Measurements from ENCODE around the gene PGA4.
"Not testable (repeated sequence)": the region's sequence is repeated elsewhere in the genome, so short reads cannot be mapped to it uniquely, and the experiment has no call there.

The PGA4 gene

DNA sequence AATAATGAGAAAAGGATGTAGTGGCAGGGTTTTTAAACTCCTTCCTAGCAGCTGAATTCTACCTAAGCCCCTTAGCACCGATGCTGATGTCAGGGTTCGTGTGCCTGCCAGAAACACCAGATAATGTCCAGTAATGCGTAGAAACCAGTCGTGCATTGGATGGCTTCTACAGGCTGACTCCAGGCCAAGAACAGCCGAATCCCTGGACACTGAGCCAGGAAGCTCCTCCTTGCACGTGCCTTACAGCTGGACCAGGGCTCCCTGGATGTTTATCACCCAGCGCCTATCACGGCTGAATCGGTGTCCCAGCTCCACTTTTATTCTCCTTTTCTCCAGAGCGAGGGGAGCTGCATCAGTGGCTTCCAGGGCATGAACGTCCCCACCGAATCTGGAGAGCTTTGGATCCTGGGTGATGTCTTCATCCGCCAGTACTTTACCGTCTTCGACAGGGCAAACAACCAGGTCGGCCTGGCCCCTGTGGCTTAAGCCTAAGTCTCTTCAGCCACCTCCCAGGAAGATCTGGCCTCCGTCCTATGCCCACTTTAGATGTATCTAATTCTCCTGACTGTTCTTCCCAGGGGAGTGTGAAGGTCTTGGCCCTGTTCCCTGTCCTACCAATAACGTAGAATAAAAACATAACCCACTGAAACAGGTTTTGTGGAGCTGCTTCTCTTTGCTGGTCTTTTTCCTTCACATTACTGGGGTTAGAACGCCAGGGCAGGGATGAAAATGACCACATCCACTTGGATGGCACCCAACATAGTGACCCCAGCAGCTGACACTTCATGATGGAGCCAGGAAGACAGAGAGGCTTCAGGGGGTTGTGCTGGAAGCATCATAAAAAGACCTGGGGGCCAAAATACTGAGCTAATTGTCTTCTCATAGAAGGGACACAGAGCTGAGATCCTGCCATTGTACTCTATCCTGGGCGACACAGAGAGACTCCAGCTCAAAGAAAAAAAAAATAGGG, 28.9 kb downstream of the PGA4 start:
- DNase-seq = not testable (repeated sequence)

DNA sequence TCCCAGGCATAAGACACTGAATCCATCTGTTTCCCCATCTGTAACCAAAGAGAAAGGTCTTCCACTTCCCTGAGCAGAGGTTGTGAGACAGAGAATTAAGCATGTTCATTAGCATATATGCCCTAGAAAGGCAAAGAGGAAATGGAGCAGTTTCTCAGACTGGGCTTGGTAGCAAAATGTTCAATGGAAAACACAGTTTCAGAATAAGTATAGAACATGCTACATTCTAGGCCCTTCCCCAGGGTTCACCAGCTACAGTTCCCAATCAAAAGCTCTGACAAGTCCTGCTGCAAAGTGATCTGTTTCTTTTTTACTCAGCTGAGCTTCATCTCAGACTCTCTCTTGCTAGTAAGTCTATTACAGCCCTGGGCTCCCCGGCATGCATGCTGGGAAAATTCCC, 30.2 kb downstream of the PGA4 start:
- not testable (repeated sequence) for DNase-seq

DNA sequence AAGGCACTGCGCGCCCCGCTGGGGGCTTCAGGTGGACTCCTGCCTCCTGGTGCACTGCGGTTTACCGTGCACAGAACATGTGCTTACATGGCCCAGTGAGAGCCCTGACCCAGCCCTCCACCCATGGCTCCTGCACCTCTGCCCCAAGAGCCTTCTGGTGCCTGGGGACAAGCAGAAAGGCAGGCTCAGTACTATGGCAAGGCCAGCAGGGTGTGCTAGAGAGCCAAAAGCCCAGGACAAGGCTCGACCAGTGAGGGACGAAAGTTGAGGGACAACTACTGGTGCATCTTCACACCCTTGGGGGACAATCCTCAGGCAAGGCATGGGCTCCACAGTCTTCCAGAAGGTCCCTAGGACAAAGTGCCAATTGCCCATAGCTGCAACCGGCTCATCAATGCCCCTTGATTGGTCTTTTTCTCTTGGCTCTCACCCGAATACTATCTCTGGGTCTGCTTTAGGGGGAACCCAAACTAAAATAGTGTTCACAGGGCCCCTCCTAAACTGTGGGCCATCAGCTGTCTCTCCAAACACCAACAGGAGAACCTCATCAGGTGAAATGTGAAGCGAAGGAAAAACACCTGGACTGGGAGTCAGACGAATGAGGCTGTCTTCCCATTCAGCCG, 32.4 kb downstream of the PGA4 start:
- DNase-seq = peak in 10 of 14 donors; percentile 5 to 46 (median 20)

DNA sequence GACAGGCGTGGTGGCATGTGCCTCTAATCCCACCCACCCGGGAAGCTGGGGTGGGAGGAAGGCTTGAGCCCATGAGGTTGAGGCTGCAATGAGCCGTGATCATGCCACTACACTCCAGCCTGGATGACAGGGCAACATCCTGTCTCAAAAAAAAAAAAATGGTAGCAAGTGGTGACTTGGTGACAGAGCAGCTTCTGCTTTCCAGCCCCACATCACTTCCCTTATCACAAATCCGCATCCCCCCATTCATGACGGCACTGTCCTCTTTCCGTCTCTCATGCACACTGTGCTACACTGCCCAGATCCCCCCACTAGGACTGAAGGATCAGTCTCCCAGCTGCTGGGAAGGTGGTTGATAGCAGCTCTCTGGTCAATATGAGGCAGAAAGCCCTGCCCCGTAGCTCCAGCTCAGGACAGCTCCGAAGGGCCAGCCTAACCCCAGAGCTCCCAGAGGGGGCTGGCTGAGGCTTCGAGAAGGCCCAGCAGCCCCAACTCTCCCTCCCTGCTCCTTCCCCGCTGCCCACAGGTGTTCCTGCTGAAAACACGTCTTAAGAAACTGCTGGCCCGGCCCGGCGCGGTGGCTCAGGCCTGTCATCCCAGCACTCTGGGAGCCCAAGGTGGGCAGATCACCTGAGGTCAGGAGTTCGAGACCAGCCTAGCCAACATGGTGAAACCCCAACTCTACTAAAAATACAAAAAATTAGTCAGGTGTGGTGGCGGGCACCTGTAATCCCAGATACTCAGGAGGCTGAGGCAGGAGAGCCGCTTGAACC, 34.7 kb downstream of the PGA4 start:
- DNase-seq = no peak

DNA sequence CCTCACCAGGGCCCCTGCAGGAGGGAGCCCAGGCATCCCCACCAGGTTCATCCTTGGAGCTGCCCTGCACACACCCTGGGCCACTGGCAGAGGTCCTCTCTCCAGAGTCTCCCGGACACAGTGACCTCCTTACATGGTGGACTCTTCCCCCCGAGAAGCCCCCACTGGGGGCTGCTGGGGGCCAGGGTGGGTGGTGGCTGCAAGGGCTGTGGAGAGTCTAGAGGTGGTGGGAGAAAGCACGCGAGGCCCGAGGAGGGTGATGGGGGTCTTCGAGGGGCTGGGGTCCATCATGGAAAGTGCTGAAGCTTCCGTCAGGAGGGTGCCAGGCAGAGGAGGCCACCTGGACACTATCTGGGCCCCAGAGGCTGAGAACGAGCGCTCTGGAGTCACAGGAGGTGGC, 36.4 kb downstream of the PGA4 start:
- DNase-seq = no peak

DNA sequence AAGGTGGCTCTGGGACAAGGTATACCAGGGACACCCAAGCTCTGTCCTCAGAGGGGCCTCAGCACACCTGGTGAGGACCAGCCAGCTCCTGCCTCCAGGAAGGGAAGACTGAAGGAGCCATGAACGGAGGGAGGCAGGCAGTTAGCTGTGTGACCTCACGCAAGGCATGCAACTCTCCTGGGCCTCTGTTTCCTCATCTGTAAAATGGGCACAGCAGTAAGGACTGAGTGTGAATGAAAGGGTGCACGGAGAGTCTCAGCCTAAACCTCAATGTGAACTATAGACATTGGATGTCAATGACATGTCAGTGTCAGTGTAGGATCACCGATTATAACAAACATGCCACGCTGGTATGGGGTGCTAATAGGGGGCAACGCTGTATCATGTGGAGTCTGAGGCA, 37.2 kb downstream of the PGA4 start:
- DNase-seq = no peak

DNA sequence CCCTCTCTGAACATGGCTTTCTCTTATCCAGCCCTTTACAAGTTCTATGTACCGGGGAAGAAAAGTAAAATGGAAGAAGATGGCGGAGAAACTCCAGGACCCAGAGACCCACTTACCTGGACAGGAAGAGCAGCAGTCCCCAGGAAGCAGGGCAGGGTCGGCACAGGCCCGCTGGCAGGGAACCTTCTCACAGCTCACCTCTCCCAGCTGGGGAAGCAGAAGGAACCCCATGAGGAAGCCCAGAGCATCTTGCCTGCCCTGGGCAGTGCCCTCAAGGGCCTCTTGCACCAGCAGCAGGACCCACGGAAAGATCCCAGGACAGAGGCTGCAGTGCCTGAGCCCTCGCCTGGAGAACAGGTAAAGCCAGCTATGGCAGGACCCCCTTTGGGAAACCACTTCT, 42.2 kb downstream of the PGA4 start:
- DNase-seq = no peak

DNA sequence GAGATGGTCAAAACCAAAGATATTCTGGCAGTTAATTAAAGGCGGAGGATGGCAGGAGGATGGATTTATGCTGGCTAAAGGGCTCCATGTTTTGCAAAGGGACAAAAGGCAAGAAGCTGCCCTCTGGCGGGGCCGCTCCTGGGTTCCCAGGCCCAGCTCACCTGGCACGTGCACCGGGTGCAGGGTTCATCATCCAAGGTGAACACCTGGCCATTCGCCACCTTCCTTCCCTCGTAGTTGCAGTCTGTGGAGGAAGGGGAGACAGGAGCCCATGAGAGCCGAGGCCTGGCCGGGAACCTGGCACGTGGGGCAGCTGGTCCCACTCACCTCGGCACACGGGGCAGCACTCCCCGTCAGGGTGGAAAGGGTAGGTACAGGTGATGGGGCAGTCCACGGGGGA, 42.6 kb downstream of the PGA4 start:
- no peak for DNase-seq

DNA sequence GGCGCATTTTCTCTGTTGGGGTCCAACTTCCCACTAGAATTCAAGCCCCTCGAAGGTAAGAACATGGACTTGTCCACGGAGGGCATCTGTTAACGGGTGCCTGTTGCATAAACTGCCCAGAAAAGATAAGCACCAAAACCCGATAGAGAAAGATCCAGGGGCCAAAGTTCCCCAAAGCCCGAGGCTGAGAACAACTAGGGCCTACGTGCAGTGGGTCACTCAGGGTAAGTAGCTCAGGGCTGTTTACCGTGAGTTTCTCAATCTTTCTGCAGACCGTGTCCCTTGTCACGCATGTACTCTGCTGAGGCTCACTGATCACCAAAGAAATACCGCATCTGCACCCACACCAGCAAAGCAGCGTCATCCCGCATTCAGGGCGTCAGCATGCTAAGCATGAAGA, 43.2 kb downstream of the PGA4 start:
- DNase-seq = no peak

DNA sequence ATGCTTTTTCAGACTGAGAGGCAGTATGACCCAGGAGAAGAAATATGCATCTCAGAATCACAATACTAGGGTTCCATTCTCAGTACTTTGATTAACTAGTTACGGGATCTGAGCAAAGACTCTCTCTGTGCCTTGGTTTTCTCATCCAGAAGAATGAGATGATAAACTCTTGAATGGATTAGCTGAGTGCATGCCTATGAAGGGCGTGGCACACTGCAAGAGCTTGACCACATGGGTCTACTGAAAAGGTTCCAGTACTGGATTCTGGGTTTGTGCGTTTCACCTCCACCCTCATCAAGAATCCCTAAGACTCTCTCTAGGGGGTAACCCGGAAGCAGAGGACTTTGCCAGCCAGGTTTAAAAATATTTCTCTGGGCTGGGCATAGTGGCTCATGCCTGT, 44.5 kb downstream of the PGA4 start:
- no peak for DNase-seq

DNA sequence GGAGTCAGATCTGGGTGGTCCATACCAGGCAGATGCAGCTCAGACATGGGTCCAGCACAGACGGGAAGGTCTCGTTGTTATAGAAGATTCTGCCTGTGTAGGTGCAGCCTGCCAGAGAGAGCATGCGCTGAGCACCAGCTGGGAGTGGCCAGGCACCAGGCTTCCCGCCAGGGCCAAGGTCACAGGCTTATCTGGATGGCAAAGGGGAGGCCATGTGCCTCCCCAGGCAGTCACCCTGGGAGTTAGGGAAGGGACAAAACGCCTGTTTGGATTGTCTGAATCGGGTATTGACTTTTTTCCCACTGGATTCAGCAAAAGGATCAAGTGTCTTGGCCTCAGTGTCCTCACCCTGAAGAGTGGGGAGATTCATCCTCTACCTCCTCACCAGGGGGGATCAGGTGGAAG, 45.3 kb downstream of the PGA4 start:
- no peak for DNase-seq

DNA sequence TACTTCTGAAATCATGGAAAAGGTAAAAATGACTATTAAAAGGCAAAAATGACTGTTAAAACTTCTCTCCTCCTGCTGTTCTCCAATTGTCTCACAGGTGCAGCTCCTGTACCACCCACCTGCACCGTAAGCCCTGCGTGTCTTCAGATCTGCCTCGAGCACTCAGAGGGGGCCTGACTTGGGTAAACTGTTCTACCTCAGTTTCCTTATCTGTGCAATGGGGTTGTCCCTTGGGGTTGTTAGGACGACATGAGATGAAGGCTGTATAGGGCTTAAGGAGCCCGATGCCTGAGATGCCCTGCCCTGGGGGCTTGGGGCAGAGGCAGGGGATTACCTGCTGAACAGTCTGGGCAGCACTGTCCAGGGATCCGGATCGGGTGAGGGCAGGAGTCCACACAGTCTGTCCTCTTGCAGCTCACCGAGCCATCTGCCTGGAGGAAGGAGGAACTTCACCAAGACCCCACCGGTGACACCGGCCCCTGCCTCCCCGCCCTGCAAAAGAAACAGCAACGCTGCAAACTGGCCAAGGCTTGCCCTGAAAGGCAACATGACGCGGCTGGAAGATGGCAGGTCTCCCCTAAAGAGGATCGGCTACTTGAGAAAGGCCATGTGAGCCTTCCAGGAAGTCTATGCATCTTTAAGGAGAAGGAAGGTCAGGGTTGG, 46.6 kb downstream of the PGA4 start:
- no peak for DNase-seq

DNA sequence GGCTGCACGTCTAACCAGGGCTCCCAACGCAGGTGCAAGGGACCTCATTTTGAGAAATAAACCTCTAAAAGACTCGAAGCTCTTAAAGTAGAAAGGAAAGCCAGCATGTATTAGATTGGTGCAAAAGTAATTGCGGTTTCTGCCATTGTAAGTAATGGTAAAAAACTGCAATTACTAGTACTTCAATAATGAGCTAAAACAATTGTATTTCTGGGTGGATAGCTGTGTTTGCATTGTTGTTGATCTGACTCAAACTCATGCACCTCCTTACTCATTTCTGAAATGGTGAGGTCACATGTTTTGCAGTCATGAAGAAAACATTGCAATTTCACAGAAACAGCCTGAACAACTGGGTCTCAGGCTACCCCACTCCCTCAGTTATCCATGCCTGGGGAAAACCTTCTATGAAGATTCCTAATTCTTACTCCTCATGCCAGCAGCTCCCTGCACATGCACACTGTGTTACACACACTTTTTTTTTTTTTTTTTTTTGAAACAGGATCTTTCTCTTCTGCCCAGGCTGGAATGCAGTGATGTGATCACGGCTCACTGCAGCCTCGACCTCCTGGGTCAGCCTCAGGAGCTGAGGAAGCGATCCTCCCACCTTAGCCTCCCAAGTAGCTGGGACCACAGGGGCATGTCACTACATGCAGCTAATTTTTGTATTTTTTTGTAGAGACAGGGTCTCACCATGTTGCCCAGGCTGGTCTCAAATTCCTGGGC, 48.4 kb downstream of the PGA4 start:
- DNase-seq = no peak

DNA sequence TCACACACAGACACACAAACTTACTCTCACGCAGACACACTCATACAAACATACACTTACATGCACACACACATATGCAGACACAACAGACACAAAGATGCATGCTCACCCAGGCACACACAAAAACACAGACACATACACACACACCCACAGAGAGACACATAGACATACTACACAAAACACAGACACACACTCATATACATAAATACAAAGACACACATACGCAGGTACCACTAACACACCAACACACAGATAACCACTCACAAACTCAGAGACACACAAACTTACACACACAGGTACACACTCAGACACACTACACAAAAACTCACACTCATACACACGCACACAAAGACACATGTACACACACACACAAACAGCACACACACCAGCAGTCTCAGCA, 50.6 kb downstream of the PGA4 start:
- no peak for DNase-seq

DNA sequence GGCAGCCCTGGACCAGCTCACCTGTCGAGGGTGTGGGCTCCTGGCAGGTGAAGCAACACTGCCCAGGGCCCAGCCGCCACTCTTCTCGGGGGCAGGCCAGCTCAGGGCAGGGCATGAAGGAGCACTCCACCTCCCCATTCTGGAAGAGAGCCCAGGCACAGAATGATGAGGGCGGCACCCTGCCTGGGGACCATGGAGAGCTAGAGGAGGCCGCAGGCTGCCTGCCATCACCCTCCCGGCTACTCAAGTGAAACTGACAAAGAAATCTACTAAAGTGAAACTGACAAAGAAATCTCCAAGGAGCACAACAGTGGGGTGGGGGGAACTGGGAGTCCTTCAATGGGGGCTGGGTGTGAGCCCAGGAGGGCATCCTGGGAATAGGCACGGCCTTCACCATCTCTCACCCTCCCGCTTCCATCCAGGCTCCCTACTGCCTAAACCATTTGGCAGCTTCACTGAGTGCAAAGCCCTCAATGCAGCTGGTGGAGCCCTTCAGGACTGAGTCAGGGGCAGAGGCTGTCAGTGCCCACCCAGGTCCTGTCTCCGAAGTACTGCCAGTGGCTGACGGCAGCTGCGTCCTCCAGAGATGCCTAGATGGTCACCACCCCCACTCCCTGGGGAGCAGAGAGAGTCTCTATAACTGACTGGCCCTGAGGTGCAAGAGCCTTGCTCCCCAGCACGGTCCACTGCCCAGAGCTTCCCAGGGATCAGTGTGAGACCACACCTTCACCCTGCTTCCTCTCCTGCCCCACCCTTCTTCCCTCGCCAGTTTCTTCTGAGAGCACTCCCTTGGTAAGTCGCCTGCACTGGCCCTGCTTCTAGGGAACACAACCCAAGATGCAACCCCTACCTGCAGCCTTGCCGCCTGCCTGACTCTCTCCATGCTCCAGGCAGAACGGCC, 51.3 kb downstream of the PGA4 start:
- peak in 7 of 14 donors; percentile 14 to 68 (median 36) for DNase-seq

DNA sequence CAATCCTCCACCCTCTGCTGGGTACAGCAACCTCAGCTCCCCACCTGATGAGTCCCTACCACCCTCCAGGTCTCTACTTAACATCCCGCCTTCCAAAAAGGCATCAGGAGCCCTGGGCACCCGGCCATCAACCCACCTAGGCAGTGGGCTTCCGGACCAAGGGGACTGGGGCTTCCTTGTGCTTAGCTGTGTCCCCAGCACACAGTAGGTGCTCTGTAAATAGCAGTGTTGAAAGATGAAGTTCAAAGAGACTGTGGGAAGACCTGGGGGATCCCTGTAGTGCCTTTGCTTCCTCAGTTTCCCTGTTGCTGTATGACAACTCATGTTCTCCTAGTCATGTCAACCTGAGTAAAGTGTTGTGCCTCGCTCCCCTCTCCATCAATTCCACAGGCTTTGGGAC, 51.9 kb downstream of the PGA4 start:
- no peak for DNase-seq

DNA sequence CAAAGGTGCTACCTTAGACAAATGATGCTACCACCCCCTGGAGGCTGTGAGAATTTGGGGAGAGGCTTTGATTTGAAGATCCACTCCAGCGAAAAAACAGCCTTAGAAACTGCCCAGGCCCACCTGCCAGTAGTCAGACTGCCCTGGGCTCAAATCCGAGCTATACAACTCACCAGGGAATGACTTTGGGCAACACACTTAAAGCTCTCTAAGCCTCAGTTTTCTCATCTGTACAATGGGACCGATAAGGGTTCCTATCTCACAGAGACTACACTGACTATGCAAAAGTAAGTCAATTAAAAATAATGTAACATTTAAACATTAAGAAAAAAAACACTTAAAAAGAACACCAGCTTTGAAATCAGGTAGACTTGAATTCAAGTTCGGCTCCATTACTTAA, 53.0 kb downstream of the PGA4 start:
- no peak for DNase-seq

DNA sequence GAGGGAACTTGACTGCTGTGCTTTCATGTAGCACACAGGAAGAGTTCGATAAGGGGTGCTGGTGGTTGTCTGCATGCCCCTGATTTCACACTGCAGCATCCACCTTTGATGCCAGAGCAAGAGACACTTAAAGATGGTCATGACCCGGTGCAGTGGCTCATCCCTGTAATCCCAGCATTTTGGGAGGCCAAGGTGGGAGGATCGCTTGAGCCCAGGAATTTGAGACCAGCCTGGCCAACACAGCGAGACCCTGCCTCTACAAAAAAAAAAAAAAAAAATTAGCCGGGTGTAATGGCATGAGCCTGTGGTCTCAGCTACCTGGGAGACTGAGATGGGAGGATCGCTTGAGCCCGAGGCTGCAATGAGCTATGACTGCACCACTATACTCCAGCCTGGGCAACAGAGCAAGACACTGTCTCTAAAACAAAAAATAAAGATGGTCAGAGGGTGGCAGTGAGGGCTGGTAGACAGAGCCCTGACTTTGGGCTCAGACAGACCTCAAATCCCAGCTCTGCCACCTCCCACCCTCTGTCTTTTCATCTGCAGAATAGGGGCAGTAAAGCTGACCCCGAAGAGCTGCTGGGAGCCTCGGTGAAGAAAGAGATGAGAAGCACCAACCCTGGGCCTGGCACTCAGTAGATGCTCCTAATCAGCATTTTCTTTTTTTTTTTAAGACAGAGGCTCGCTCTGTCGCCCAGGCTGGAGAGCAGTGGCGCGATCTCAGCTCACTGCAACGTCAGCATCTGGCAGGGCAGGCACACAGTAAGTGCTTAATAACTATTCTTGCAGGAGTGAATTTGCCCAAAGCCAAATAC, 55.2 kb downstream of the PGA4 start:
- no peak for DNase-seq

DNA sequence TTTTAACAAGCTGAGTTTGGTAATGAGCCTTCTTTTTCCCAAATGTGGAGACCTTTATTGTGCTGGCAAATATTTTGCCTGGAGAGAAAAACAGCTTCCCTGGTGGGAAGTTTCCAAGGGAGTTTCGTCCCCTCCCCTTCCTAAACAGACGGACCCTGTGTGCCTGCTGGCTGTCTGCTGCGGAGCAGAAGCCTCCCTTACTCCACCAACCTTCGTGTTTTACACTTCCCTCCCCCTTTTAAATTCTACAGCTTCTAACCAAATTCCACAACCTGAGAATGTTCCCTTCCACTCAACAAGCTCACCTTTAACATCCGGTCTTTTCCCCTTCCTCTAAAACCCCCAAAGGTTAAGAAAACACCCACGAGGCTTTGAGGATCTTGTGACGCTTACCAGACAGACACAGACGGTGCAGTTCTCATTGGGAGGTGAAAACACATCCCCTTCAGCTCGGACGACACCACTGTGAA, 55.9 kb downstream of the PGA4 start:
- DNase-seq = no peak

Data from C1 segment of cervical spinal cord (tissue), 14 donors.